Measurements from ENCODE around the gene GPT2.
"Not testable (repeated sequence)": the region's sequence is repeated elsewhere in the genome, so short reads cannot be mapped to it uniquely, and the experiment has no call there.

GPT2 gene

GRCh38 chr16:46858151-46858550 is 26.0 kb upstream of the GPT2 start:
- no peak for DNase-seq
- in situ Hi-C loops (cut with HindIII; ENCODE audit: low pct_ligation_motif_present, low pct_unique_long_range_greater_than_20kb, low sequenced_read_pairs) = no loop called here

- in situ Hi-C loops (cut with HindIII; ENCODE audit: low pct_ligation_motif_present, low pct_unique_long_range_greater_than_20kb, low sequenced_read_pairs) = no loop called here
- peak; percentile 91 for DNase-seq
Observed at GRCh38 chr16:46859719-46860152, 24.4 kb upstream of the GPT2 start.

DNA sequence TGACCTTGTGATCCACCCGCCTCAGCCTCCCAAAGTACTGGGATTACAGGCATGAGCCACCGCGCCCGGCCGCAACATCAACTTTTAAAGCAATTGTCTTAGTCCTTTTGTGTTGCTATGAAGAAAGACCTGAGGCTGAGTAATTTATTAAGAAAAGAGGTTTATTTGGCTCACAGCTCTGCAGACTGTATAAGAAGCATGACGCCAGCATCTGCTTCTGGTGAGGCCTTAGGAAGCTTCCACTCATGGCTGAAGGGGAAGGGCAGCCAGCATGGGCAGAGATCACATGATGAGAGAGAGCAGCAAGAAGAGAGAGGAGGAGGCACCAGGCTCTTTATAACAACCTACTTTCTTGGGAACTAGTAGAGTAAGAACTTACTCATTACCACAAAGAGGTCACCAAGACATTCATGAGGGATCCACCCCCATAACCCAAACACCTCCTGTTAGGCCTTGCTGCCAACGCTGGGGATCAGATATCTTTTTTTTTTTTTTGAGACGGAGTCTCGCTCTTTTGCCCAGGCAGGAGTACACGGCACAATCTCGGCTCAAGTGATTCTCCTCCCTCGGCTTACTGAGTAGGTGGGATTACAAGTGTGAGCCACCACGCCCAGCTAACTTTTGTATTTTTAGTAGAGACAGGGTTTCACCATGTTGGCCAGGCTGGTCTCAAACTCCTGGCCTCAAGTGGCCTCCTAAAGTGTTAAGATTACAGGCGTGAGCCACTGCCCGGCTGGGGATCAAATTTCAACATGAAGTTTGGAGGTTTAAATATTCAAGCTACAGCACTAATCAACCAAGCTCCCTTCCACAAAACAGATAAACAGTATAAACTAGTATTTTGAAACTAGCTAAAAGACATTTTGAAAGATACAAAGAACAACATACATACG is 21.4 kb upstream of the GPT2 start:
- in situ Hi-C loops (cut with HindIII; ENCODE audit: low pct_ligation_motif_present, low pct_unique_long_range_greater_than_20kb, low sequenced_read_pairs) = no loop called here
- DNase-seq = no peak

DNA sequence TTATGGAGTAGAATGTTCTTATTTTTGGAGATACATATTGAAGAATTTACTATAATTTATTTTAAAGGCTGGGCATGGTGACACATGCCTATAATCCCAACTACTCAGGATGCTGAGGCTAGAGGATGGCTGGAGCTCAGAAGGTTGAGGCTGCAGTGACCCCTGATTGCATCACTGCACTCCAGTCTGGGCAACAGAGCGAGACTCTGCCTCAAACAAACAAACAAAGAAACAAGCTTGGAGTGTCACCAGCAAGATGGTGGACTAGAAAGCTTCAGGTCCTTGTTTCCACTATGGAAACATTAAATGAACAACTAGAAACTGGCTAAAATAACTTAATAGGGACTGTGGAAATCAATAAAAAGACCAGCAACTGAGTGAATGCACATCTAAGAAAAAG is 17.9 kb upstream of the GPT2 start:
- in situ Hi-C loops (cut with HindIII; ENCODE audit: low pct_ligation_motif_present, low pct_unique_long_range_greater_than_20kb, low sequenced_read_pairs) = no loop called here
- no peak for DNase-seq

GRCh38 chr16:46867486-46867885 is 16.7 kb upstream of the GPT2 start:
- in situ Hi-C loops (cut with HindIII; ENCODE audit: low pct_ligation_motif_present, low pct_unique_long_range_greater_than_20kb, low sequenced_read_pairs); DNase-seq: not testable (repeated sequence)

DNA sequence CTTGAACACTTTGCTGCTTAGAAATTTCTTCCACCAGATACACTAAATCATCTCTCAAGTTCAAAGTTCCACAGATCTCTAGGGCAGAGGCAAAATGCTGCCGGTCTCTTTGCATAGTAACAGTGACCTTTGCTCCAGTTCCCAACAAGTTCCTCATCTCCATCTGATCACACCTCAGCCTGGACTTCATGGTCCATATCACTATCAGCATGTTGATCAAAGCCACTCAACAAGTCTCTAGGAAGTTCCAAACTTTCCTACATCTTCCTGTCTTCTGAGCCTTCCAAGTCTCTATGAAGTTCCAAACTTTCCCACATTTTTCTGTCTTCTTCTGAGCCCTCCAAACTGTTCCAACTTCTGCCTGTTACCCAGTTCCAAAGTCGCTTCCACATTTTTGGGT is 15.3 kb upstream of the GPT2 start:
- in situ Hi-C loops (cut with HindIII; ENCODE audit: low pct_ligation_motif_present, low pct_unique_long_range_greater_than_20kb, low sequenced_read_pairs); DNase-seq: not testable (repeated sequence)

- in situ Hi-C loops (cut with HindIII; ENCODE audit: low pct_ligation_motif_present, low pct_unique_long_range_greater_than_20kb, low sequenced_read_pairs) = no loop called here
- no peak for DNase-seq
Observed at GRCh38 chr16:46871597-46871996, 12.6 kb upstream of the GPT2 start.

DNA sequence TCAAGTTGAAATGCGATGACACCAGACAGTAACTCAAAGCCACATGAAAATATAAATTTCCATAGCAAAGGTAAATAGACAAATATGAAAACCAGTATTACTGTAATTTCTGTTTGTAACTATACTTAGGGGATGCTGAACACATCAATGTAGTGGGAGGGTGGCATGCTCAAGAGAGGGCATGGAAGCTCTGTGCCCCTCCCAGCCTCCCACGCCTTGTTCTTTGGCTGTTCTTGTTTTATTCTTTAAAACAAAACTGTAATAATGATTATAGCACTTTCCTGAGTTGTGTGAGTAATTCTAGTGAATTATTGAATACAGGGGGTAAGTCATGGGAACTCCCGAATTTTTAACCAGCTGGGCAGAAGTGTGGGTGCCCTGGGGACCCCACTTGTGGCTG is 11.0 kb upstream of the GPT2 start:
- in situ Hi-C loops (cut with HindIII; ENCODE audit: low pct_ligation_motif_present, low pct_unique_long_range_greater_than_20kb, low sequenced_read_pairs) = no loop called here
- DNase-seq = no peak

GRCh38 chr16:46875243-46875642 is 8.9 kb upstream of the GPT2 start:
- DNase-seq = no peak
- in situ Hi-C loops (cut with HindIII; ENCODE audit: low pct_ligation_motif_present, low pct_unique_long_range_greater_than_20kb, low sequenced_read_pairs) = no loop called here

- in situ Hi-C loops (cut with HindIII; ENCODE audit: low pct_ligation_motif_present, low pct_unique_long_range_greater_than_20kb, low sequenced_read_pairs) = no loop called here
Observed at GRCh38 chr16:46882304-46882939, 1.7 kb upstream of the GPT2 start.

DNA sequence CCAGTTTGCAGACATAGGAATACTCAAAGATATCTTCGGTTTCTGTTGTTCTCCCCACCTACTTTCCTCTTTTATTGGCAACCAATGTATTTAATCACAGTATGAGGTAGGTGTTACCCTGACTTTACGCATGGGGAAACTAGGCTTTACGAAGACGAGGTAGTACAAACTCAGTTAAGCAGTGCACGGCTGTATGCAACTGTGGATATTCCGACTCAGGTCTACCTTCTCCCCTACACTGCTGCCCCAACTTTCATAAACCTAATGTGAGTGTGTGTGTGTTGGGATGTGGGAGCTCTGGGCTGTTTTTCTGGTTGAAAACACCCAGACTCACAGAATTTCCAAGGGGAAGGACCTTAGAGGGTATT is 1.2 kb upstream of the GPT2 start:
- in situ Hi-C loops (cut with HindIII; ENCODE audit: low pct_ligation_motif_present, low pct_unique_long_range_greater_than_20kb, low sequenced_read_pairs) = no loop called here
- no peak for DNase-seq

More at GRCh38 chr16:46882304-46882939, 1.7 kb upstream of the GPT2 start:
- DNase-seq = no peak

GRCh38 chr16:46883353-46883689 is 841 bp upstream of the GPT2 start:
- in situ Hi-C loops (cut with HindIII; ENCODE audit: low pct_ligation_motif_present, low pct_unique_long_range_greater_than_20kb, low sequenced_read_pairs) = no loop called here
- DNase-seq = no peak

GRCh38 chr16:46884513-46885293 is 541 bp downstream of the GPT2 start:
- in situ Hi-C loops (cut with HindIII; ENCODE audit: low pct_ligation_motif_present, low pct_unique_long_range_greater_than_20kb, low sequenced_read_pairs) = no loop called here
- DNase-seq = peak; percentile 22

- in situ Hi-C loops (cut with HindIII; ENCODE audit: low pct_ligation_motif_present, low pct_unique_long_range_greater_than_20kb, low sequenced_read_pairs) = no loop called here
- DNase-seq = no peak
Observed at GRCh38 chr16:46885960-46886763, 2.0 kb downstream of the GPT2 start.

- in situ Hi-C loops (cut with HindIII; ENCODE audit: low pct_ligation_motif_present, low pct_unique_long_range_greater_than_20kb, low sequenced_read_pairs) = no loop called here
- DNase-seq = no peak
Observed at GRCh38 chr16:46886764-46887523, 2.8 kb downstream of the GPT2 start.

GRCh38 chr16:46887524-46887854 is 3.3 kb downstream of the GPT2 start:
- no peak for DNase-seq
- in situ Hi-C loops (cut with HindIII; ENCODE audit: low pct_ligation_motif_present, low pct_unique_long_range_greater_than_20kb, low sequenced_read_pairs) = no loop called here

DNA sequence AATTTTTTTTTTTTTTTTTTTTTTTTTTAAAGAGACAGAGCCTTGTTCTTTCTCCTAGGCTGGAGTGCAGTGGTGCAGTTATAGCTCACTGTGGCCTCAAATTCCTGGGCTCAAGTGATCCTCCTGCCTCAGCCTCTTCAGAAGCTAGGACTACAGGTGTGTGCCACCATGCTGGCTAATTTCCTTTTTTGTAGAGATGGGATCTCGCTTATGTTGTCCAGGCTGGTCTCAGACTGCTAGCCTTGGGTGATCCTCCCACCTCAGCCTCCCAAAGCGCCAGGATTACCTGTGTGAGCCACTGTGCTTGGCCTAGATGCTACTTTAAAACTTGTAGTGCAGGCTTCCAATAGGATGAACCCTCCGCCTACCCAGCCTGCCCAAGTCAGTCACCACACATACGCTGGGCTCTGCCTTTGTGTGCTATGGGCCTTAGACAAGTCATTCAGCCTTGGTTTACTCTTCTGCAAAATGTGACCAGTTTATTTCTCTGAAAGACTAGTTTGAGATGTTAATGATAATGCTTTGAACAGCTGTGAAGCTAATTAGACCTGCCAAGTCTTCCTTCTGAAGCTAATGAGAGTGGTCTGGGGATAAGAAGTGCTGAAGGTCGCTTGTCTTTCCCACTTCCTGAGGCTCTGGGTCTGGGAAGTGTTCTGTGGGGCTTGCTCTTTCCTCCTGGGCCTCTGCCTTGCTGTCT is 5.2 kb downstream of the GPT2 start:
- DNase-seq = no peak
- in situ Hi-C loops (cut with HindIII; ENCODE audit: low pct_ligation_motif_present, low pct_unique_long_range_greater_than_20kb, low sequenced_read_pairs) = no loop called here

DNA sequence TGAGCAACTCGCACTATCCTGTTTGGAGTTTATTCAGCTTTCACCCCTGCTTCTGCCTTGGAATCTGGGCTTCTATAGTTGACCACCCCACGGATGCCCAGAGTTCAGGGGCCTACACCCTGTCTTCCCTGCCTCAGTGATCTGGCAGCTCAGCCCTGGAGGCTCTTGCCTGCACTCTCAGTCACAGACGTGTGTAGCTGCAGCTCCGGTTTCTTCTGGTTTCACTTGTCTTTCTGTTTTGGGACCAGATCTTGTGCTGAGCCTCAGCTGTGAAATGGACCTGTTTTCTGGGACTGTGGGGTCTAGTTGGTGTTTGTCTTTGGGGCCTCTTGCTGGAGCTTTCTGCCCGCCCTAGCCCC is 5.8 kb downstream of the GPT2 start:
- in situ Hi-C loops (cut with HindIII; ENCODE audit: low pct_ligation_motif_present, low pct_unique_long_range_greater_than_20kb, low sequenced_read_pairs) = no loop called here
- no peak for DNase-seq

Data from ACHN (cell line).